ENCODE results near the gene ITGA2B.

DNA sequence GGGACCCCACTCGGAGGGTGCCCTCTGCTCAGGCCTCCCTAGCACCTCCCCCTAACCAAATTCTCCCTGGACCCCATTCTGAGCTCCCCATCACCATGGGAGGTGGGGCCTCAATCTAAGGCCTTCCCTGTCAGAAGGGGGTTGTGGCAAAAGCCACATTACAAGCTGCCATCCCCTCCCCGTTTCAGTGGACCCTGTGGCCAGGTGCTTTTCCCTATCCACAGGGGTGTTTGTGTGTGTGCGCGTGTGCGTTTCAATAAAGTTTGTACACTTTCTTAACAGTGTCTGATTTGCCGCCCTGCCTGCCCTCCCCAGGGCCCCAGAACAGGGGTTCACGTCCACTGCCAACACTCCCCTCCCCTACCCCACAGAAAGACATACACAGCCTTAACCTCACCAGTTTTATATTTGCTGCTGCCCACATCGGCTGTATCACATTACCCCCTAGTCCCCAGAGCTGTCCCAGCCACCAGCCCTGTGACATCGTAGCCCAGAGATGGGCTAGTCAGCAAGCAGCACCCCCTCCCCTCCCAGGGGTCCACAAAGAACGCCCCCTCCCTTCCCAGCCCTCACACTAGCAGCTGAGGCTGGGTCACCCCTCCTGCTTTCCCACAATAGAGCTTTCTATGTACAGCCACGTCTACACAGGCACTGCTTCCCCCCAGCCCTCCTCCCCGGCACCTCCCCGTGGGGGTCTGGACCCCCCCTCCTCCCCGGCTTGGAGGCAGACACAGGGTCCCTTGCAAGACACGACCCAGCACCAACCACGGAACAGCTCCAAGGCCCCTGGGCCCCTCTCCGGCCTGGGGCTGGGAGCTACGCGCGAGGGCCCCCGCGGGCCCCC, 36.4 kb downstream of the ITGA2B start:
- TF ChIP-seq RFX5 (IDR thresholded peaks at IDR 0.05; ENCODE audit: low read depth, low read length), result no peak
- TF ChIP-seq, protein P1, sequence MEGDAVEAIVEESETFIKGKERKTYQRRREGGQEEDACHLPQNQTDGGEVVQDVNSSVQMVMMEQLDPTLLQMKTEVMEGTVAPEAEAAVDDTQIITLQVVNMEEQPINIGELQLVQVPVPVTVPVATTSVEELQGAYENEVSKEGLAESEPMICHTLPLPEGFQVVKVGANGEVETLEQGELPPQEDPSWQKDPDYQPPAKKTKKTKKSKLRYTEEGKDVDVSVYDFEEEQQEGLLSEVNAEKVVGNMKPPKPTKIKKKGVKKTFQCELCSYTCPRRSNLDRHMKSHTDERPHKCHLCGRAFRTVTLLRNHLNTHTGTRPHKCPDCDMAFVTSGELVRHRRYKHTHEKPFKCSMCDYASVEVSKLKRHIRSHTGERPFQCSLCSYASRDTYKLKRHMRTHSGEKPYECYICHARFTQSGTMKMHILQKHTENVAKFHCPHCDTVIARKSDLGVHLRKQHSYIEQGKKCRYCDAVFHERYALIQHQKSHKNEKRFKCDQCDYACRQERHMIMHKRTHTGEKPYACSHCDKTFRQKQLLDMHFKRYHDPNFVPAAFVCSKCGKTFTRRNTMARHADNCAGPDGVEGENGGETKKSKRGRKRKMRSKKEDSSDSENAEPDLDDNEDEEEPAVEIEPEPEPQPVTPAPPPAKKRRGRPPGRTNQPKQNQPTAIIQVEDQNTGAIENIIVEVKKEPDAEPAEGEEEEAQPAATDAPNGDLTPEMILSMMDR (conservative IDR thresholded peaks at IDR 0.05; ENCODE audit: low read depth, low read length), result no peak
